ENCODE measurements around the gene CACNB2.

DNA sequence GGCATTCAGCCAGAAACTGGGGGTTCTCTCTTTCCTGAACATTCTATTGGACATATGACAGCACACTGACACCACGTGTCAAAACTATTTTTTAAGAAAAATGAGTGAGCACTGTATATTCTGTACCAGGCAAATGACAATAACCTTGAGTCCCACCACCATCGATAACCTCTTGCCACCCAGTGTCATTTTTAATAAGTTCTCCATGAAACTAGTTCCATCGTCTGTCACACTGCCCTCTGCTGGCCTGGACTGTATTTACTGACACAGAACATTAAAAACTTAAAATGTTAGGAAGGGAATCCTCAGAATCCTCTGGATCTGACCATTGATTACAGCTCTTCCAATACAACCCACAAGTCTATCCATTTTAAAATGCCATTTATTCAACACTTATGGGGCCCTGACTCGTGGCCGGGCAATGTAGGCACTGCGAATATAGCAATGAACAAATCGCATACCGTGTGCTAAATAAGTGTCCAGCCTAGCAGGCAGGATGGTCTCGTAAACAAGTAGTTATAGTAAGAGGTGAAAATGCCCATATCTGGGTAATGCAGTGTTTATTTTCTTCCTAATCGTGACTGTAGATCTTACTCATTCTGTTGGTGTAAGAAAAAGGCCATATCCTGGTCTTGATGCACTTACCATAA, 35.9 kb upstream of the CACNB2 start:
- TF ChIP-seq FOS (IDR thresholded peaks at IDR 0.05; ENCODE audit: borderline replicate concordance, insufficient read depth, low read length) (no peak), EZH2 (IDR thresholded peaks at IDR 0.05; ENCODE audit: borderline replicate concordance, low read depth, low read length, severe bottlenecking) (no peak), POLR2A (IDR thresholded peaks at IDR 0.05; ENCODE audit: low read depth, low read length) (no peak)
- TF ChIP-seq, protein P1, sequence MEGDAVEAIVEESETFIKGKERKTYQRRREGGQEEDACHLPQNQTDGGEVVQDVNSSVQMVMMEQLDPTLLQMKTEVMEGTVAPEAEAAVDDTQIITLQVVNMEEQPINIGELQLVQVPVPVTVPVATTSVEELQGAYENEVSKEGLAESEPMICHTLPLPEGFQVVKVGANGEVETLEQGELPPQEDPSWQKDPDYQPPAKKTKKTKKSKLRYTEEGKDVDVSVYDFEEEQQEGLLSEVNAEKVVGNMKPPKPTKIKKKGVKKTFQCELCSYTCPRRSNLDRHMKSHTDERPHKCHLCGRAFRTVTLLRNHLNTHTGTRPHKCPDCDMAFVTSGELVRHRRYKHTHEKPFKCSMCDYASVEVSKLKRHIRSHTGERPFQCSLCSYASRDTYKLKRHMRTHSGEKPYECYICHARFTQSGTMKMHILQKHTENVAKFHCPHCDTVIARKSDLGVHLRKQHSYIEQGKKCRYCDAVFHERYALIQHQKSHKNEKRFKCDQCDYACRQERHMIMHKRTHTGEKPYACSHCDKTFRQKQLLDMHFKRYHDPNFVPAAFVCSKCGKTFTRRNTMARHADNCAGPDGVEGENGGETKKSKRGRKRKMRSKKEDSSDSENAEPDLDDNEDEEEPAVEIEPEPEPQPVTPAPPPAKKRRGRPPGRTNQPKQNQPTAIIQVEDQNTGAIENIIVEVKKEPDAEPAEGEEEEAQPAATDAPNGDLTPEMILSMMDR (IDR thresholded peaks at IDR 0.05; ENCODE audit: extremely low read depth in 1 of 2, insufficient read depth in 1 of 2, low read depth in 1 of 2, low read length in 2 of 2), result peak; percentile 50 to 52
- TF ChIP-seq, protein P2, sequence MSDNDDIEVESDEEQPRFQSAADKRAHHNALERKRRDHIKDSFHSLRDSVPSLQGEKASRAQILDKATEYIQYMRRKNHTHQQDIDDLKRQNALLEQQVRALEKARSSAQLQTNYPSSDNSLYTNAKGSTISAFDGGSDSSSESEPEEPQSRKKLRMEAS (IDR thresholded peaks at IDR 0.05; ENCODE audit: insufficient read depth, insufficient read length), result no peak

All from endothelial cell of umbilical vein (primary cell).